GM18499 (cell line): Measurements from ENCODE around the gene TATDN2.

Source experiments
- ATAC-seq: cut with Tn5 transposase; IDR thresholded peaks from one replicate; pipeline ENCODE4 v1.9.1; 2021; ENCODE audit warnings: moderate number of reproducible peaks; ENCODE audit not compliant: insufficient read depth, unreplicated experiment

The TATDN2 gene

GRCh38 chr3:10248184-10248983 is at the start of gene TATDN2:
TATDN2 (plus strand) TSS chr3:10248459; CDS start chr3:10249201, 742 bp downstream.
- peak; percentile 87 for ATAC-seq

GRCh38 chr3:10198761-10199649 is 49.3 kb upstream of the TATDN2 start:
- peak; percentile 70 for ATAC-seq

GRCh38 chr3:10204921-10205320 is 43.3 kb upstream of the TATDN2 start:
- ATAC-seq: no peak

- ATAC-seq: no peak
Measured at GRCh38 chr3:10205451-10206165, 42.7 kb upstream of the TATDN2 start.

GRCh38 chr3:10206166-10206511 is 42.1 kb upstream of the TATDN2 start:
- no peak for ATAC-seq

GRCh38 chr3:10213156-10213792 is 35.0 kb upstream of the TATDN2 start:
- no peak for ATAC-seq

- no peak for ATAC-seq
Measured at GRCh38 chr3:10215578-10216368, 32.5 kb upstream of the TATDN2 start.

- ATAC-seq: no peak
Measured at GRCh38 chr3:10217359-10217758, 30.9 kb upstream of the TATDN2 start.

GRCh38 chr3:10219737-10220136 is 28.5 kb upstream of the TATDN2 start:
- ATAC-seq: no peak

- ATAC-seq: no peak
Measured at GRCh38 chr3:10223676-10224639, 24.3 kb upstream of the TATDN2 start.

- no peak for ATAC-seq
Measured at GRCh38 chr3:10224794-10225665, 23.2 kb upstream of the TATDN2 start.

- ATAC-seq: no peak
Measured at GRCh38 chr3:10226293-10226692, 22.0 kb upstream of the TATDN2 start.

- no peak for ATAC-seq
Measured at GRCh38 chr3:10228248-10228950, 19.9 kb upstream of the TATDN2 start.

GRCh38 chr3:10229576-10229975 is 18.7 kb upstream of the TATDN2 start:
- ATAC-seq: no peak

GRCh38 chr3:10232137-10232536 is 16.1 kb upstream of the TATDN2 start:
- ATAC-seq: peak; percentile 58

GRCh38 chr3:10233988-10234387 is 14.3 kb upstream of the TATDN2 start:
- ATAC-seq: no peak
